HG02759 (cell line): ENCODE measurements around the gene ATP1A1.

Experiments used
- ATAC-seq: cut with Tn5 transposase; IDR thresholded peaks from one replicate; pipeline ENCODE4 v1.9.1; 2021; ENCODE audit warnings: mild to moderate bottlenecking, moderate library complexity; ENCODE audit not compliant: unreplicated experiment

Gene ATP1A1

DNA sequence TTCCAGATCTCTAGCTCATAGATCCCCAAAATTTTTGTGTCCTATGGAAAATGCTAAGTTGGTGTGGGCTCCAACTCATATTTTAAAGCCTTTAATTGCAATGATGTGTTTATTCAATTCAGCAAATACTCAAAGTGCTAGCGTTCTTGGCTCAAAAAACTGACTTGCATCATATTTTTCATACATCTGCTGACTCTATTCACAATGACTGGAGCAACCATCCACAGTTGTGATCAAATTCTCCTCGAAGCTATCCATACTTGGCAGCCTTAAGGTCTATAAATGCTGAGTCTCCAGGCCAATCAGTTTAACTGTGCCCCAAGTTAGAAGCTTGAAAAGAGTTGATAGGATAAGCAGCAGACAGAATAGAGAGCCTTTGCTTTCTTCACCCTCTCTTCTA, 2.9 kb upstream of the ATP1A1 start:
- no peak for ATAC-seq

DNA sequence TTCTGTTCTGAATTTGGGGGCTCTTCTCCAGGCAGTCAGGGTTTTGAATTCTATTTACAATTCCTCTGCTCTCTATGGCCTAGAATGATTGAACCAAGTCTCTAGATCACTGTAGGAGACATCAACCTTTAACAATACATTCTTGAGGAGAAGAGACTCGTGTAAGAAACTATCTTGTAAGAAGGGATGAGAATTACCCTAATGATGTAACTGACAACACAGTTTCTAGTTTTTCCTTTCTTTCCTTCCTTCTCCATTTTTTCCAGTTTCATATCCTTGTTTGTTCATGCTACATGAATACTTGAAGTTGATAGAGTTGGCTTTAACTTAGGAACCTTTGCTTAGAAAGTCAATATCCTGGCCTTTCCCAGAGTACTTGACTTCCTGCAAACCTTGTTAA, 1.3 kb upstream of the ATP1A1 start:
- no peak for ATAC-seq

DNA sequence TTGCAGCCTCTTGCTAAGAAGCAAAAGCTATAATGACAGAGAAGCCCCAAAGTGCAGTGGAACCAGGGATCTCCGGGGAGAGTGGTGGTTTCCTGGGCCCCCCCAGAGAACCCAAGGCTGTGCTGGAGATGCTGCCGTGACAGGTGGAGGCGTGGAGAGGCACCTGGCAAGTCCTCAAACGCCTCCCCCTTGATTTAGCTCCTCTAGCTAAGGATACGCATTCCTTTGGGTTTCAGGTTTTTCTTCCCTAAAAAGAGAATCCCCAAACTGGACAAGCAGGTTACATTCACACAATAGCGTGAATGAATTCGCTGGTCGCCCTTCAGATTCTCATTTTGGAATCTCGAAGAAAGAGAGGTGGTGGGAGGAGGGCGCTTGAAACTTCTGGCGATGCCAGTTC, 853 bp upstream of the ATP1A1 start:
- ATAC-seq = no peak

DNA sequence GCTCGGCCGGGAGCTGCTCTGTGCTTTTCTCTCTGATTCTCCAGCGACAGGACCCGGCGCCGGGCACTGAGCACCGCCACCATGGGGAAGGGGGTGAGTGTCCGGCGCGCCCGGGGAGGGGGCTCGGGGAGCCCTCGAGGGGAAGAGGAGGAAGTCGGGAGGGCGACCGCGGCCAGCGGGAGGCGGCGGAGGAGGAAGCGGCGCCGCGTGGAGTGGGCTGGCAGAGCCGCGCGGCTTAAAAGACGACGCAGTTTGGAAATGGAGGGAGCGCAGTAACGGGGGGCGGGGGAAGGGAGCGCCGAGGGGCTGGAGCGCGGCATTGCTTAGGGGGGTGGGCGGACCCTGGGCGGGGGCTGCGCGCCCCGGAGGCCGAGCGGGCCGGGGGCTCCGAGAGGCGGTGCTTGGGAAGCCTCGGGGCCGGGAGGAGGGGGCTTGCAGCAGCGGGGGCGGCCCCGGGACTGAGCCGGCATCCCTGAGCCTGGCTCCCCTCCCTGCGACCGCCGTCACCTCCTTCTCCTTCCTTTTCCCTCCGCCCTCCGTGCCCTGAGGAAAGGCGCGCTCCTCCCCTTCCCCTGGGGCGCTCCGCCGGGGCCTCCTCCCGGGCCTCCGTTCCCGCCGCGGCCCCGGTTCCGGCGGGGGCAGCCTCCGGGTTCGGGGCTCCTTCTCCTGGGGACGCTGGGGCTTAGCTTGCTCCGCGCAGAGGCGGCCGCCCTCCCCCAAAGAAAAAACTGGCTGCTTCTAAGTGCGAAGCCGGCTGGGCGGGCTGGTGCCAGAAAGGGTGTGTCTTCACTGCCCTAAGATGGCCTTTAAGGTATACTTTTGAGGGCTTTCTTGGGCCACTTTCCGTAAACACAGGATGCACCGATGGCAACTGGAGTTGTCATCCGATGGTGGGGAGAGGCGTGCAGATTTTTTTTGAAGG, 648 bp downstream of the ATP1A1 start:
- ATAC-seq = peak; percentile 4

DNA sequence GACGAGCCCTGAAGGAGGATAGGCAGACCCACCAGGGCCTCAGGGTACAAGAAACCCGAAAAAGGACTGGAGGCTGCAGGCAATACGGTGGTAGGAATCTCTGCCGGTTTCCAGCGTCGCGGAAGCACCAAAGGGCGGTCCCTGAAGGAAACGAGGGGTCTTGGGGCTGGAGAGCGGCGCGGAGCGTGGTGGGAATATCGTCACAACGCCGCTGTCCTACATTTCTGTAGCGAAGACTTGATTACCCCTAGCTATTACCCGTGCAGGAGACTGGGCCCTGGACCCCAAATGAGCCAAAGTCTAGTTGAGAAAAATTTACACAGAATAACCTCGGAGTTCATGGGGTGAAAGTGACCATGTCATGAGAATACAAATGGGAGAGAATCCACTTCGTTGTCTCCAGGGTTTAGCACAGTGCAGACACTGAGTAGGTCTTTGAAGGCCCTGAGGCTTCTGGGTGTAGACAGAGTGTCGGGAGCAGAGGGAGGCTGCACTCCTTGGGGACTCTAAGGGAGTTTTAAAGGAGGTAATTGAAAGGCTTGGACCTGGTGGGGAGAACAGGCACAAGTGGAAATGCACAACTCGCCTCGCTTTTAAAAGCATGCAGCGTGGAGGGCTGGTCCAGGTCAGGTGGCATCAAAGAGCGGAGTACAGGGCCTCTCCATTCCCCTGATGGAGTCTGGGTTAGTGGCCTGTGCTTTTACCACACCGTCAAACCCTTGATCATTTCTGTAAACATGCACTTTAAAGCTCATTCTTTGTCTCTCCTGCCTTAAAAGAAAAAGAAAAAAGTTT, 1.5 kb downstream of the ATP1A1 start:
- ATAC-seq = no peak

DNA sequence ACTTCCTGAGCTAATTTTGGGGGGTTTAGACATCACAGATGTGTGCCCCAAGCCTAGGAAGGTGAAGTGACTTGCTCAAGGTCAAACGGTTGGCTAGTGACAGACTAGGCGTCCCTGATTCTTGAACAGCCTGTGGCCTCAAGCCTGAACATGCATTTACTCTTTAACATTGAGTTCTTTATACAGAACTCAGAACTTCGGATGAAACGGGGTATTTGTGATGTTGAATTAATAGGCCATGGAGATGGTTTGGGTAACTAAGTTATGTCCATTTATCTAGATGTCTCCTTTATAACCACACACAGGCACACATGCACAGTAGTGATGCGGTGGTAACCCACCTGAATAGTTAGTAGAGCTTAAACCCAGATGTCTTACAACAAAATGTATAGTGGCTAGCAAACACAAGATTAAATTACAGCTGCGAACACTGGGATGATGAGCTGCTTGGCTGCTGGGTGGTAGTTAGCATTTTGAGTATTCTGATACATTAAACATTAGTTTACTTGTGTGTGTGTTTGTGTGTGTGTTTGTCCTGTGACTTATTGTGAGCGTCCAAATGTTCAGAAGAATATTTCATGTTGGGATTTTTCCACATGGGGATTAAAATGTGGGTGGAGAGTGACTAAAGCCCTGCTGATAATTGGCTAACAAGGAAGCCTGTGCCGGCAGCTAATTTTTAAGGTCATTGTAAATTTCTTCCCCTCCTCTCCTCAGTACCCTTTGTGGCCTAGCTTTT, 2.3 kb downstream of the ATP1A1 start:
- ATAC-seq = no peak

DNA sequence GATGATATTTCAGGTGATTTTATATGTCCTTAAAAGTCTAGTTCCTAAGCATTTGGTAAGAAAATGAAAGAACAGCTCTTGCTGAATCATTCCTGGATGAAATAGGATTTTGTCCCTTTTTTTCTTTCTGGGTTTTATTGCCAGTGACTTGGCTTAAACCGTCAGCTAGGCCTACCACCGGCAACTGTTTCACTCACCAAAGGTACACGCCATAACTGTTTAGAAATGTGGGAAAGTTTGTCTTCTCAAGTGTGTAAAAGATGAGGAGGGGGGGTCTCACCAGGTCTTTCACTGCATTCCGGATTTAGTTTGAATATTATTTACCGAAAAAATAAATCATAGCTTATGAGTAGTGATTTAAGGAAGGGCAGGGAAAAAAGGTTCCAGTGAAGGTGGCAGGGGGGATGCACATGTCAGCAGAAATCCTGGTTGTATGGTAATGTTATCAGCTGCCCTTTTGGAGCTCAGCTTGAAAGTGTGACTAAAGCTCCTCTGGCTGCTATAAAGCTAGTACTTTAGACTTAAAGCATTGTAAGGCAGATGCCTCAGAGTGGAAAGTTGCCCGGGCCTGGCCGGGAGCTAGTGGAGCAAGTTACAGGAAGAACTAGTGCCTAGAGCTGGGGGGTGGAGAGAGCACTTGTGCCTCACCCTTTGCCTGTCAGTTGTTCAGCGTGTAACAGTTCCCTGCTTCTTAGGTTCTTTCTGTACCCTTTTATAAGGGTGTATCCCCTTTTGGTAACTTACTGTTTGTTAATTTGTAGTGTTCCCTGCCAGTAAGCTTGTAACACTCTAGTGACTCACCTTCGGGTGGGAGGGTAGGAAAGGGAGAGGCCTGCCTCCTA, 3.1 kb downstream of the ATP1A1 start:
- ATAC-seq = no peak

DNA sequence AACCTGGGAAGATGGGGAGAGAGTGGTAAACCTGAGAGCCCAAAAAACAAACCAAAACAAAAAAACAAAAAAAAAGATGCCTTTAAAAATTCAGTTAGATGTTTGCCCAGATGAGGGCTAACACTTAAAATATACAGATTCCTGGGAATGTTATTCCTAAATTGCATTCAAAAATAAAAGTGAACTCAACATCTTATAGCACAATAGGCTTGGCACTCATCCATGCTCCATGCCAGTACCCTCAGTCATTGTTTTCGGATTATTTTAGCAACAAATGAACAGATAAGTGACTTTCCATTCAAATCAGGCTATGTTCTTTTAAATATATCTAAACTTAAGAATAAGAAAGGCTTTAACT, 3.7 kb downstream of the ATP1A1 start:
- ATAC-seq = no peak

DNA sequence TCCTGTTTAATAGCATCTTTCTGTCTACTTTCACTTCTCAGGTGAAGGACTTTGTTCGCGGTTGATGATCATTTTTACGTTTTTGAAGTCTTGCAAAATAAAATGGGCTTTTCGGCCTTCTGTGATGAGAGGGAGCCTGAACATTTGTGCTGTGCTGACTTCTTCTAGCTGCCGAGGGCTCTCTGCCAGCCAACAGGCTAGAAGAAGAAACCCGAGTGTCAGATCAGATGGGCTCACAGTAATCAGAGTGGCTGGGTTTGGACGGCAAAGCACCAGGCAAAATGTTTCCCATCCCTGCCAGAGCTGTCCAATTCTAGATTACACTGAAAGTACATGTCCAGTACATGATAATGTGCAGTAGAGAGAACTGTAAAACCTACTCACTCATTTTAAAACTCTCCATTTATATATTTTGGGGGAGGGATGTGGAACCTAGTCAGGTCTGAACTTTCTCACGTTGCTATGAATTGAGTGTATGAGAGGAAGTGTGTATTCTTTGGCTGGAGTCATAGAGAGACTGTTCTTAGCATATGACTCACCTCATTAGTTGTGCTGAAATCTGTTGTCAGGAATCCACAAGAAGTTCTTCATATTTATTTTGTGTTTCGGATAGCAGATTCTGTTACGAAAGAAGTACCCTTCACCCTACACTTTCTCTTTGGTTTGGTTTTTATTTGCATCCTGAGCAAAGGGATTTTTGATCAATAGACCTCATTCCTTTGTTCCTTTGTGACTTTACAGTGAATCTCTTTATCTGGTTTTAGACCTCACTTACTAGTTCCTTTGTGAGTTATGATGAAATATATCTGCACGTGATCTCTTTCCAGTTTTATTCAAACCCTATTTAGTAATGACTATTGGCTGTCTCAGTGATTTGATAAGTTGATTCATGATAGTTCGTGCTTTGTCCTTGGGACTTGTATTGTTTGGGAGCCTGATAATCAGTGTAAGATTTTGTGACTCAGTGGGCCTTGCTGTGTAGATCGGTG, 4.8 kb downstream of the ATP1A1 start:
- peak; percentile 67 for ATAC-seq

DNA sequence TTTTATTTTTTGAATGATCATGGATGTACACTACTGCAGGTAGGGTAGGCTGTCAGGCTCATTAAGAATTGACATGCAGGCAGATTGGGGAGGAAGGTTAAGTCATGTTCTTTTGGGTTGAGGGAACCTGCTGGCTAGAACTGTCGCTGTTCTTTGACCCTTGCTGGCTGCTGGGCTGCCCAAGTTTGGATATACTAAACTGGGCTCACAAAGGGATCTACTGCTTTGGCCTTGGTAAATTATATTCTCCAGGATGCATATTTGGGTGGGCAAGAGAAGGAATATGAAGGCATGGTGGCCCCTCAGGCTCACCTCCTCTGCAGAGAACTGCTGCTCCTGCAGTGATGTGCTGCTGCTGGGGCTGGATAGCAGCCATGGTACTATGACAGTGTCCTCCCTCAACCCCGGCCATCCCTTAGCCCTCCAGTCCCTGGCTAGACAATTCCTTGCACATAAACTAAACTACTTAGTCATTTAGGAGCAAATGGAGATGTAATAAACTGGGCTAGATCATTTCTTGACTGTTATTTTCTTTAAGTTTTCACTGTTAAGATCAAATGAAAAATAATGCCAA, 6.1 kb downstream of the ATP1A1 start:
- no peak for ATAC-seq

DNA sequence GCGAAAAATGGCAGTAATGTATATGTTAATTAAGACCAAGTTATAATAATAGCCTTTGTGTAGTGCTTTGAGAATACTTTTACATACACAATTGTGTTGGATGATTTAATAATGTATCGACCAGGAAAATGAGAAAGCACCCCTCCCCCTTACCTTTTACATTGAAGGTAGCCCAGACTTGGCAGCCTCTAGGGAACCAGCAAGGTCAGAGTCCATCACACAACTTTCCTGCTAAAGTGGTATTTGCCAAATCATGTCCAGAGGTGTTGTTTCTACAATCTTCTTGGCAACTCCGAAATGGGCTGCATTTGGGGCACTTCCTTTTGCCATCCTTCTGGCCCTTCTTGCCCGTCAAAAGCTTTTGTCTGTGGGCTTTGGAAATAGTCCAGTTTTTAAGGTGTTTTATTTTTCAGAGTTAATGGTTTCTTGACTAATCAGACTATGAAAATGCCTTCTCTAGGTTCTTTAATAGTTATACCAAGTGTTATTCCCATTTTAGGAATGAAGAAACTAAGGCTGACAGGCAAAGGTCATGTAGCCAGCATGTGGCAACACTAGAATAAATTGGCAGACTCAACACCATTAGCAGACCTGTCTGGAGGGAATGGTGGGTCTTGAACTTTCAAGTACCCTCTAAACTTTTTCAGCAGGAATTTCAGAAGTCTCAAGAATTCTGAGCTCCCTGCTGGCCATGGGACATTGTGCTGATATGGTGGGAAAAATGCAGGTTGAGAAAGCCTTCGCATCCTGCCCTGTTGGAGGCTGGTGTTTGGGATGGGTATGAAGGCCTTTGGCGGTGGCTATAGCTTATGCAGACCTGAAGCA, 6.8 kb downstream of the ATP1A1 start:
- ATAC-seq = no peak

DNA sequence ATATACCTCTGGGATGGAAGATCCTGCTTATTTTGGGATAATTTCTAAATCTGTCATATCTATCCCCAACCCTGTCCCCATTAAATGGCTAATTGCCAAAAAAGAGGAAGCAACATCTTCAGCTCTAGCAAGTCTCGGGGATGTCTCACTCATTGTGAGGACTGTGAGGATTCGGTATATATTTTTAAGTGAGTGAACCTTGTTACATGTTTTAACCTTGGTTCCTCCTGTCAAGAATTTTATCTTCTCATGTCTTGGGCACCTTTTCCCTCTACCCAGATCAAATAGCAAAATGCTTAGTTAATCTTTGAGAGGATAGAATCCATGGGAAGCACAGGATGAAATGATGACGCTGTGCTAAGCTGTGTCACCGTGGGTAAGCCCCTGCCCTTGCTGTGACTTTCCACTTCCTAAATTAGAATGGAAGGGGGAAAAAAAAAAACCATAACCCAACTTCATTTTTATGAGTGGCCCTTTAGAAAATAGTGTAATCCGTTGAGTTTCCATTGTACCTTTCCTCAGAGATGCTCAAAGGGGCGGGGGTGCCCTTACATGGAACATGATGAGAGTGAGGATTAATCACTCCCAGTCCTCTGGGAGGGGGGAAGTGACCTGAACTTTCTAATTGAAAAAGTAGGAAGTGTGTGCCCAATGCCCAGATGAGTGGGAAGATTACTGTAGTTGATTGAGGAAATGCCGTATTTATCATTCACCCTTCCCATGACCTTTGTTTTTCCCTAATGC, 7.6 kb downstream of the ATP1A1 start:
- ATAC-seq = no peak

DNA sequence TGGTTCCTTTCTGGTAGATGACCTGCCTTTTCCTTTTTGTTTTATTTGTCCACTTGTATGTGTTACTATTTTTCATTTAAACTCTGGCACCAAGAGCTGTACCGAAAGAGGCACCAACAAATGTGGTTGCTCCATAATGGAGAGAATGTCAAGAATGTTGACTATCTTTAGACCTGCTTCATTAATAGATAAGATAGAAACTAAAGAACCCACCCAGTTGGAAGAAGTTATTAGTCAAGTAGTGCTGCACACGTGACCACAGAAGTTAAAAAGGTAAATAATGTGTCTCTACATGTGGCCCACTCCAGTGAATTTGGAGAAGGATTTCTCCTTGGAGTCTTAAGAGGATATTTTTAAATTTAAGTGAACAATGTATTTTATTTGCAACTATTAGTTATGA, 9.3 kb downstream of the ATP1A1 start:
- ATAC-seq = no peak

DNA sequence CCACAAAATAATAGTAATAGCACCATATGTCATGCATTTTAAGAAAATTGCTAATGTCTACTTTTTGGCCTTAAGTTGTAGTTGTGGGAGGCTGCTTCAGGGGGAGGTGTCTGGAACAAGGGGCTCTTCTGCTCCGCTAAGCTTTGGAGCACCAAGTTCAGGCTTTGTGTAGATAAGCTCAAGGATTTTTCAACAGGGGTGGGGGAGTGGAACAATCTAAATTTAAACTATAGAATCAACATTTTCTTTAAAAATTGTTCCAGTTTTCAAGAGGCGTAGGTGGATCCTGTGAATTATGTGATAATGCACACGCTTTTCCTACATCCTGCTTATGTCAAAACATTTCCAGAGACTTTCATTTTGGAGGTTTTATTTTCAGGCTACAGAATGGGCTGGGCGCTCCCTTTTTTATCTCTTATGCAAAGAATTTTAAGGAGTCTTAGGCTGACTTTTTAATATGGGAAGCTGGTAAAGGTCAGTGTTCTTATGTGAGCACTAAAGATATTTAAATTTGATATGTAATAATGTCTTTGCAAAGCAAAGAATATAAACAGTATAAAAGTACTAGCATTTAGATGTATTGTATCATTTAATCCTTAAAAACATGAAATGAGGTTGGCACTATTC, 9.9 kb downstream of the ATP1A1 start:
- no peak for ATAC-seq

DNA sequence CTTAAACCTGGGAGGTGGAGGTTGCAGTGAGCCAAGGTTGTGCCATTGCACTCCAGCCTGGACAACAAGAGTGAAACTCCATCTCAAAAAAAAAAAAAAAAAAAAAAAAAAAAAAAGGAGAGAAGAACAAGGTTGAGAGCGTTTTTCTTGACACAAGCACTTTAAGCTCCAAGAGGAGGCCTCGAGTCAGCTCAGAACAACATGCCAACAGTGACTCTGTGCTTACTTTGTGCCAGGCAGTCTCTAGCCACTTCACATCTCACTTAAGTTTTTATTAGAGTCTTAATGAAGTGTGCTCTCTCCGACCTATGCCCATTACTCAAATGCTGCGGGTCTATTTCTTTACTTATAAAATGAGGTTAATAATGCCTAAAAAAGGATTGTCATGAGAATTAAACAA, 13.0 kb downstream of the ATP1A1 start:
- no peak for ATAC-seq

DNA sequence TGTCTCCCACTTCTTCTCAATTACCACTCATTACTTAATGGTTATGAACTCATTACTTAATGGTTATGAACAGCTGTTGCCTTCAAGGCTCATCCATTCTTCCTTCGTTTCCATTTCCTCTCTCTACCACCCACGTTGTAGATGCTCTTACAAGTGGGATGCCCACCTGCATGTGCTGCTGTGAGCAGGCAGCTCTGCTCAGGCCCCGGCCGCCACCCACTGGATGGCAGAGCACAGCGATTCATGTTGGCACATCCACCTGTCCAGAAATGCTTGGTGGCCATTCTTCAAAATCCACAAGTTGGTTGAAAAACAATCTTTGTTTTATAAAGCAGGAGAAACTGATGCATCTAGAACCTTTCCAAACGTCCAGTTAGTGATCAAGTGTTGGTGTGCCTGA, 14.5 kb downstream of the ATP1A1 start:
- no peak for ATAC-seq

DNA sequence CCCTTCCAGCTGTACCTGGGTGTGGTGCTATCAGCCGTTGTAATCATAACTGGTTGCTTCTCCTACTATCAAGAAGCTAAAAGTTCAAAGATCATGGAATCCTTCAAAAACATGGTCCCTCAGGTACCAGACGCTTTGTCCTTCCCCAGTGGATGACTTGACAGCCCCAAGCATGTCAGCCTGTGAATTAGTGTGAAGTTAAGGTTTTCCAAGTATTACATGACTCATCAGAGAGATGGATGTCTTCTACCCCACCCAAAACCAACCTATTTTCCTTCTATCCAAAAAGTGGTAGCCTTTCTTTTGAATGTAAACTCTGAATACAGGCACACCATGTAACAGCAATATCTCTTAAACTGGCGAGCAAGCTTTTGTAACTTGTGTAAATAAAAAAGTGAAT, 15.1 kb downstream of the ATP1A1 start:
- no peak for ATAC-seq
